Retinal pigment epithelial cell (primary cell): ENCODE results near the gene LBHD2.

Source experiments
- DNase-seq: peaks from one replicate; pipeline ENCODE4 v3.0.0-alpha.2; 2010; ENCODE audit warnings: low read depth
- H3K4me3 ChIP-seq: 2 replicates; pipeline ENCODE4 v1.5.1; 2011; ENCODE audit warnings: mild to moderate bottlenecking, low read length, control low read depth, moderate library complexity
- TF ChIP-seq, protein P1 (sequence below): conservative IDR thresholded peaks from 2 replicates; pipeline ENCODE4 v1.5.1; 2011; ENCODE audit warnings: low read depth, low read length, control low read depth, inconsistent platforms

Gene LBHD2

DNA sequence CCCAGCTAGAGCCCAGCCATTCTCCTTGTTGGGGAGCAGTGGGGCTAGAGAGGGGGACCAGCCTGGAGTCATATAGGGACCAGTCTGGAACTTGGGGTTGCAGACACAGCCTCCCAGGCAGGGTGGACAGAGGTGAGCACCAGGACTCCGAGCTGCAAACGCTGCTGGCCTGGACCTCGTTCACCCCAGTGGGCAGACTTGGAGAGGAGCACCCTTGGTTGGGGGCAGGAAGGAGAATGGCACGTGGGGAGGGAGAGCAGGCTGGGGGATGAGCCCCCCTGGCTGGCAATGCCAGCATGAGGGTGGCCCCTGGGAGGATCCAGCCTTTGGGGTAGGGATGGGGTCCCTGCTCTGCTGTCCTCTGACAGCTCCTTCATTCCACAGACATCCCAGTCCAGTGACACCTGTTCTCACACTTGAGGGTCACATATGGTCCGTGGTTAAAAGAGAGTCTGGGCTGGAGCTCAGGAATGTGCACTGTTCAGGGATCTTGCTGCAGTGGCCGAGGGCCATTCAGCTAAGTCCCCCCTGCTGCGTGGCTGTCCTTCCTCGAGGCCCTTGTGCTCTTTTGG lies 2.8 kb downstream of the LBHD2 start:
- TF ChIP-seq, protein P1, sequence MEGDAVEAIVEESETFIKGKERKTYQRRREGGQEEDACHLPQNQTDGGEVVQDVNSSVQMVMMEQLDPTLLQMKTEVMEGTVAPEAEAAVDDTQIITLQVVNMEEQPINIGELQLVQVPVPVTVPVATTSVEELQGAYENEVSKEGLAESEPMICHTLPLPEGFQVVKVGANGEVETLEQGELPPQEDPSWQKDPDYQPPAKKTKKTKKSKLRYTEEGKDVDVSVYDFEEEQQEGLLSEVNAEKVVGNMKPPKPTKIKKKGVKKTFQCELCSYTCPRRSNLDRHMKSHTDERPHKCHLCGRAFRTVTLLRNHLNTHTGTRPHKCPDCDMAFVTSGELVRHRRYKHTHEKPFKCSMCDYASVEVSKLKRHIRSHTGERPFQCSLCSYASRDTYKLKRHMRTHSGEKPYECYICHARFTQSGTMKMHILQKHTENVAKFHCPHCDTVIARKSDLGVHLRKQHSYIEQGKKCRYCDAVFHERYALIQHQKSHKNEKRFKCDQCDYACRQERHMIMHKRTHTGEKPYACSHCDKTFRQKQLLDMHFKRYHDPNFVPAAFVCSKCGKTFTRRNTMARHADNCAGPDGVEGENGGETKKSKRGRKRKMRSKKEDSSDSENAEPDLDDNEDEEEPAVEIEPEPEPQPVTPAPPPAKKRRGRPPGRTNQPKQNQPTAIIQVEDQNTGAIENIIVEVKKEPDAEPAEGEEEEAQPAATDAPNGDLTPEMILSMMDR, result no peak
- DNase-seq, result no peak
- no peak overlapping the region for H3K4me3 ChIP-seq

DNA sequence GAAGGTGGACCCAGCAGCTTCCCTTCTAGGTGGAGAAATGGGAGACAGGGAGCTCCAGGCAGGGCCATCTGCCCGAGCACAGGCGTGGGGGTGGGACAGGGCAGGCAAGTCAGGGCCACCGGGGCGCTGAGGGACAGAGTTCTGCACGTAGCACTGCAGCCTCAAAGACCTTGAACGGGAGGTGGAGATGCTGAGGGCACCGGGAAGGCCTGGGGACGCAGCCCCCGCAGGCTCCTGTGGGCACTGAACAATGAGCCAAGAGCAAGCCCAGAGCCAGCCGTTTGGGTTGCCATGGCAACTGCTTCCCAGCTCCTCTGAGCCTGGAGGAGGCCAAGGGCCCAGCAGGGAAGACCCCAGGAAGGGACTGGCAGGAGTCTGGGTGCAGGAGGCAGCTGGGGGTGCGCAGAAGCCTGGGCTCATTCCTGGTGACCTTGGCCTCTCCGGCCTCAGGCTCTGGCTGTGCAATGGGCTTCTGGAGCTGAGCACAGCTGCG lies 3.4 kb downstream of the LBHD2 start:
- no peak overlapping the region for H3K4me3 ChIP-seq
- TF ChIP-seq, protein P1, result no peak
- no peak for DNase-seq

DNA sequence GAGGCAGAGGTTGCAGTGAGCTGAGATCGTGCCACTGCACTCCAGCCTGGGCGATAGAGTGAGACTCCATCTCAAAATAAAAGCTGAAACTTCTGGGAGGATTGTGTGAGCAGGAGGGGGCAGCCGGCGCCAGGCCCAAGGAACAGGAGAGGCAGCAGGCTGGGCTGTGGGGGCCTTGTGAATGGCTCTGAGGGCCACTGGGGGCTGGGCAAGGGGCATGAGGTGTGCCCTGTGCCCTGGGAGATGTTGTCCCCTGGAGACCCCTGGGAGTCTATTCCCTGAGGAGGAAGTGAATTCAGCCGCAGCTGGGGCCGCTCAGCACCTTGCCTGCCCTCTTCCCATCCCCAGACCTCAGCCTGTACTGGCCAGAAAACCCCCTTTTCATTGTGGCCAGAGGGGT lies 4.9 kb downstream of the LBHD2 start:
- DNase-seq, result no peak
- TF ChIP-seq, protein P1, result no peak
- no peak overlapping the region for H3K4me3 ChIP-seq

DNA sequence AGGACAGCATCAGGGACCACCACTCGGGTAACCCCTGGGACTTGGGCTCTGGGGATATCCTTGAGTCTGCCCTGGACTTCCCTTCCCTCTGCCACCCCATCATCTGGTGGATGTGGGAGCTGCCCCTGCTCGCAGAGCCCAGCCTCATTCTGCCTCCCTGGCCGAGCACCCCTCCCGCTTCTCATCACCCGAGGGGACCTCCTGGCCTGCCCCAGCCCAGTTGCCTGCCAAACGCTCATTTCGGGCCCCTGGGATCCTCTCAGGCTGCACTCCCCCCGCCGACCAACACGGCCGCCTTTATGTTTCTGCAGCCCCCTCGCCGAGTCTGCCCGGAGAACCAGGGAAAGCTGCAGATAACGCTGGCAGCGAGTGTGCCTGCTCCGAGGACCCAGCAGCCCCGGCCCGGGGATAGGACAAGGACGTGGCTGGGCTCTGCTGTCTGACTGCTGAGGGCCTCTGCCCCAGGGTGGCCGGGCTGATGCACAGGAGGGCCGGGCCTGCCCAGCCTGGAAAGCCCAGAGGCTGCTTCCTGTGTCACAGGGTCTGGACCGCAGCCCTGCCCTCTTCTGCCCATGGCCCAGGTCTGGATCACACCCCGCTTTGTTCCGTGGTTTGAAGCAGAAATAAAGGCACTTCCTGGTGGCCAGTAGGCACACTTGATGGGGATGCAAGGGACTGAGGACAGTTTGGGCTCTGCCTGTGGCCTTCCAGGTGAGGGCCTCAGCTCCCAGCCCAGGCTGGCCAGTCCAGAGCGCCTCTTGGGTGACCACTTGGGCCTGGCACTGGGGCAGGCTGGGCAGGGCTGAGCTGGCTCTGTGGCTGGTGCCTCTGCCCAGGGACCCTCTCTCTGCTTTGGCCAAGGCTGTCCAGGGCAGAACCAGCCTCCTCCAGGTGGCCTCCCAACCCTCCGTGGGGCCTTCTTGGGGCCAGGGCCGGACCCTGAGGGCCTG lies 5.7 kb downstream of the LBHD2 start:
- DNase-seq, result no peak
- TF ChIP-seq, protein P1, result no peak
- H3K4me3 ChIP-seq, result no peak overlapping the region

DNA sequence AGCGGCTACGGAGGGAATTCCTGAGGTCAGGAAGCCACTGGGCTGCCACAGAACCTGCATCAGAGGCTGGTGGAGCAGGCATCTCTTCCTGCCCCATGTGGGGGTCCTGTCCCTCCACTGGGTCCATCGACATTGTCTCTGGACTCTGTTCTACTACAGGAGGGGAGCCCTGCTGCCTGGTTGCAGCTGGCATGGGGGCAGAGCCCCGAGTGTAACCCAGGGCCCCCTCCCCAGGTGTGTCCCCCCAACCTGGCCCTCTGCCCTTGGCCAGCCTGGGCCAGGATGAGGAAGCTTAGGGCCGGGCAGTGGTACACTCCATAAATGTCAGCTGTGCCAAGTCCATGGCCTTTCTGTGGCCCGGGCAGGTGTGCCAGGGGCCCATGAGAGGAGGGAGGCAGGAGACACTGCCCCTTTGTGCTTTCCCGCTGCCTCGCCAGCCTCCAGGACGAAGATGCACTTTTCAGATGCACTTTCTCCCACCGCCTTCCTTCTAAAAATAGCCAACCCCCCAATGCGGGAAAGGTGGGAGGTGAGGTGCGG lies 6.5 kb downstream of the LBHD2 start:
- TF ChIP-seq, protein P1, result no peak
- H3K4me3 ChIP-seq, result no peak overlapping the region
- DNase-seq, result no peak

DNA sequence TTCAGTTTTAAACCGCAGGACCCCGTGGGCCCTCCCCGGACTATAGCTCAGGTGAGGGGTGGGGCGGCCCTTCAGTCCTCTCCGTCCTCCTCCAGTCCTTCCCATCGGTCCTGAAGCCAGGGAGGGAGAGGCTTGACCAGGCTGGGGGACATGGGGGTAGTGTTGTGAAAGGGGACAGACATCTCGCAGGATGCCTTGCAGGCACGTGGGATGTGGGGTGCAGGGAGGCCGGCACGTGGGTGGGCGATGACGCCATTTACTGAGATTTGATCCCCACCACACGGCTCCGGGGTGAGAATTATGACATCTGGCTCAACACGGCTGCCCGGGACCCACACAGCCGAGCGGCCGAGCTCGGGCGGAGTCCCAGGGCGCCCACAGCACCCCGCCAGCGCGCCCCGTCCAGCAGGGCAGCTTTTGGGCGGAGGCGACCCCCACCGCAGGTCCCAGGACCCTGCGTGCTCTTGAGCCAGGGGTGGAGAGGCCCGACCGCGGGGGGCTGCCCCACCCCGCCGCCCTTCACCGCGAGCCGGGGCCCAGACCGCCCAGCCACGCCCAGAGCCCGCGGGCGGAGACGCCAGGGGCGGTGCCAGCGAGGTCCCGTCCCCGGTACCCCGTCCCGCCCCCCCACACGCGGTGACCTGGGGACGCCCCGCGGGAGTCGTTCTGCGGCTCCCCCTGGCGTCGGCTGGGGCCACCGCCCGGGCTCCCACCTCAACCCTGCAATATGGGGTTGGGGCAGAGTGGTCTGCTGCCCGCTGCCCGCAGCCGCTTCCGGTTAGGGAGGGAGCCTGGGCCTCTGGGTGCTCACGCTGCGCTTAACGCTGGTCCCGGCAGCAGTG lies 7.3 kb downstream of the LBHD2 start:
- peak overlapping the region; percentile 39 for H3K4me3 ChIP-seq
- TF ChIP-seq, protein P1, result peak; percentile 53
- DNase-seq, result no peak
